GM19351 (cell line): ENCODE measurements around the gene CHRNA3.

ENCODE experiments used
- ATAC-seq: cut with Tn5 transposase; IDR thresholded peaks from one replicate; pipeline ENCODE4 v1.9.1; 2021; ENCODE audit warnings: mild to moderate bottlenecking, moderate library complexity; ENCODE audit not compliant: unreplicated experiment

CHRNA3 gene

DNA sequence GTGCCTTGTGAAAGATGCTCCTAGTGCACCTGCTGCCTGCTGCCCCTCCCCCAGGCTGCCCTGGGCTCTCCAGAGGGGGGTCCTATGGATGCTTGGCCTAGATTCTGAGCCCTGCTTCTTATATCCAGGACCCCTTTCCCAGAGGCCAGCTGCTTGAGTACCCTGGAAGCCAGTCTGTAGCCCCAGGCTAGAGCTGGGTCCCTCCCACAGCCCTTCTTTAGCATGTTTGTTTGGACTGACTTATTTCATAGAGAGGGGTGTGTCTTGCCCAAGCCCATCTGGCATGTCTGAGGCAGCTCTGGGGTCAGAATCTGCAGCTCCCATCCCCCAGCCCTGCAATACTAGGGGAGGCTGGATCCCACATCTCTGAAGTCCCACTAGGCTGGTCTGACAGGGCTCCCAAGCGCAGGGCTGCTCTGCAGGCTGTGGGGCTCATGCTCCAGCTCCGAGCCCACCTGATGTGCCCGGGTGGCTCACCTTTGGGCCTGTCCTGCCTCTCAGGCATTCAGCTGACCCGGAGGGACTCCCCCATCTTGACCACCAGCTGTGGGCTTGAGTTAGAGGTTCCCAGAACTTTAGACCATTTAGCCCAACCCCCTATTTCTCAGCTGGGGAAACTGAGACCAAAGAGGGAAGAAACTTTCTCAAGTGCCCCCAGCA is 17.1 kb upstream of the CHRNA3 start:
- no peak for ATAC-seq

DNA sequence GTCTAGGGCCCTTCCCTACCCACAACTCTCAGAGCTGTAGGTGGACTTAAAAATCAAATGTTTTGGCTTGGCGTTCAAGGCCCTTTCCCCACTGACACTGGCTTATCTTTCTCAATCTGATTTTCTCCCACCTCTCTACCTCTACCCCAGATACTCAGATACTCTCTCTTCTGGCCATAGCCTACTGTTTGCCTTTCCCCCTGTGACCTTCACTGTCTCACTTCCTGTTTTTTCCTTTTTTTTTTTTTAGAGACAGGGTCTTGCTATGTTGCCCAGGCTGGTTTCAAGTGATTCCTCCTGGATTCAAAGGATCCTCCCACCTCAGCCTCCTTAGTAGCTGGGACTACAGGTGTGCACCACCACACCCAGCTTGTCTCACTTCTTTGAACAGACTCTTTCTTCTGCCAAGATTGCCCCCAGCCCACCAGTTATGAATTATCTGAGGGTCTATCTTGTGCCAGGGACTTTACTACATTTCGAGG is 15.6 kb upstream of the CHRNA3 start:
- no peak for ATAC-seq

DNA sequence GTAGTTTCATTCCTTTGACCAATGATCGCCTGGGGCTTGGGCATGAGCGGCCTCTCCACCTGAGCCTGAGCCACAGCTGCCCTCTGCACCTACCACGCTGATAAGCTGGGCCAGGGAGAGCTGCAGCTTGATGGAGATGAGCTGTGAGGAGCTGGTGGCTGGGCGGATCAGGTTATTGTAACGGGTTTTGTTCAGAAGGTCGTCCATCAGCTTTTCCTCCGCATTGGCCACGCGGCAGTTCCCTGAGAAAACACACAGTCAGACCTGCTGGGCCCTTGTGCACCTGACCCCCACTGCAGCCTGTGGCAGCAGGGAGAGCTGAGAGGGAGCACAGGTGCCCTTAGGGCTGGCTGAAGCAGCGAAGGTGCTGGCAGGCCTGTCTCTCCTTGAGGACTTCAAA is 14.6 kb upstream of the CHRNA3 start:
- no peak for ATAC-seq

DNA sequence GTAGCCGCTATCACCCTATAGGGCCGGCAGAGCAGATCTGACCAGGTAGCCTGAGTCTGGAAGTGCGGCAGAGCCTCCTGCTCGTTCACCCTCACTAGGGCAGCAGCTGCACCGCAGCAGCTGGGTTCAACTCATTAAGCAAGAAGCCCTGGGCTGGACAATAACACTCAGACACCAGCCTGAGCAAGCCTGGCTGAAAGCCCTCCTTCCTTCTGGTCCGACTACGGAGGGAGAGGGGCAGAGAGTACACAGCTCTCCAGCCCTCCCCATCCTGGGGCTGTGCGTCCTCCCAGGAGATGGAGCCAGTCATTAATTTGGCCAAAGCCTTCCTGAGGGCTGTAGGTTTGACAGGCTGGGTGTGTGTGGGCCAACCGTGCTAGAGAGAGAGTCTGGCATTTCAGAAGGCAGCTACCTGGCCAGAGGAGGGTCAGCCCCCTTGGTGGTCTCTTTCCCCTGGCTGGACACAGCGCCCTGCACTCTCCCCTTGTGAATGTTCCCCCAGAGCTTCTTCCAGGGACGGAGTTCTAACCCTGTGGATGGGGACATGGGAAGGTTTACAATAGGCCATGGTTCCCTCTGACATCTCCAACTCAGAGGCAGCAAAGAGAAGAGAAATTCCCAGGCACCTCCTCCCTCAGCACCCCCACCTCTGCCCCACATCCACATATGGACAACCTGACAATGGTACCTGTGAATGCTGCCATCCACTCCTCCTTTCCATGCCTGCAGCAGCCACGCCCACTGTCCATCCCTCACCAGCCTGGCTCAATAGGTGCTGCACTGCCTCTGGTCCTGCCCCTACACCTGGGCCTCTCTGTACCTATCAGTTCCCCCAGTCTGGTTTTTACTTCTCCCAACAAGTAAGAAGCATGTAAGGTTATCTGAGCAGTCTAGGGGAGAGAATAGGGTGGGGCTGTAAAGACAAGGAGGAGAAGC is 13.7 kb upstream of the CHRNA3 start:
- ATAC-seq: no peak

DNA sequence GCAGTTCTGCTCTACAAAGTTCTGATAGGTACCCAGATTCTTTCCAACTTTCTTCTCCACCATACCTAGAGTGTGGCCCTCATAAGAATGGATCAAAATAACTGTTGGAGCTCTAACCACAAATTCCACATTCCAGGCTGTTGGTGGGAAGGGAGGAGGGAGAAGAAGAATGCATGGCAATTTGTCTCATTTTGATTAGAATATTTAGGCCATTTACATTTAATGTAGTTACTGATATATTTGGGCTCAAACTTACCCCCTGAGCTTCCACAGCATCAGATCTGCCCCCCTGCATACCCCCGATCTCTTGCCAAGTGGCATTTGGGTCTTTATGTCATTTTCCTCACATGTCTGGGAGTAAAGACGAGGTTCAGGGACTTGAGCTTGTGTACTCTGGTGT is 12.6 kb upstream of the CHRNA3 start:
- ATAC-seq: no peak

DNA sequence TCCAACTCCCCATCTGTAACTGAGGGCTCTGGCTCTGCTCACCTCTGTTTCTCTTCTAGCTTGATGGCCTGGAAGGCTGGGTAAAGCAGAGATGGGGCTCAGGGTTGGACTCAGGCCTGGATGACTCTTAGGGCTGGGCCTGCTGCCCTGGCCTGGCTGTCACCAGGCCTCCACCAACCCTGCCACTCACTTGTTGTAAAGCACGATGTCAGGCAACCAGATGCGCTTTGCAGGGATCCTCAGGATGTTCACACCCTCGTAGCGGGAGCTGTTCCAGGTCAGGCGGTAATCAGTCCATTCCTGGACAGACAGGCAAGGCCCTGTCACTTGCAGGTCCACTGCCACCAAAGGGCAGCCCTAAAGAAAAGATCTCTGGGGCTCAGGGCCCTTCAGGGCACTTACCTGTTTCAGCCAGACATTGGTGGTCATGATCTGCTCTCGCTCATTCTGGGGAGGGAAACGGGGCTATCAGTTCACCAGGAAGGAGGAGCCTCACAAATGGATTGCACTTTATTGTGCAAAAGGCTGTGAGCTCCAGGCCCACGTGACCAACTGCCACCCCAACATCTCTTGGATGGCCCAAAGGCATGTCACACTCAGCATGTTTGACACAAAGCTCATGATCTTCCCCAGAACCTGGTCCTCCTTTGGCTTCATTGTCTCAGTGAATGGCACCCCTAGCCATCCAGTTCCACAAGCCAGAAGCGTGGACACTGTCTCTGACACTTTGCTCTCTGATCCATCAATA is 10.3 kb upstream of the CHRNA3 start:
- no peak for ATAC-seq

DNA sequence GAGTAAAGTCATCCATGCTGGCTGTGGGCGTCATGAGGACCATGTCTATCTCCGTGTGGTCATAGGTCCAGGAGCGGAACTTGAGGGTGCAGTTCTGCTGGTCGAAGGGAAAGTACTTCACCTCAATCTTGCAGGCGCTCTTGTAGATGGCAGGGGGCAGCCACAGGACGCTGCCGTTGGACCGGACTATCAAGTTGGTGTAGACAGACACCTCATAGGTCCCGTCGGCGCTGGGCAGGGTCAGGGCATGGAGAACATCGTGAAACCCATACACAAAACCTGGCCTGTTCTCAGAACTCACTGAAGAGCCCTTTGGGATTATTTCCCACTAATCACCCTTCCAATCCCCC is 8.9 kb upstream of the CHRNA3 start:
- no peak for ATAC-seq

DNA sequence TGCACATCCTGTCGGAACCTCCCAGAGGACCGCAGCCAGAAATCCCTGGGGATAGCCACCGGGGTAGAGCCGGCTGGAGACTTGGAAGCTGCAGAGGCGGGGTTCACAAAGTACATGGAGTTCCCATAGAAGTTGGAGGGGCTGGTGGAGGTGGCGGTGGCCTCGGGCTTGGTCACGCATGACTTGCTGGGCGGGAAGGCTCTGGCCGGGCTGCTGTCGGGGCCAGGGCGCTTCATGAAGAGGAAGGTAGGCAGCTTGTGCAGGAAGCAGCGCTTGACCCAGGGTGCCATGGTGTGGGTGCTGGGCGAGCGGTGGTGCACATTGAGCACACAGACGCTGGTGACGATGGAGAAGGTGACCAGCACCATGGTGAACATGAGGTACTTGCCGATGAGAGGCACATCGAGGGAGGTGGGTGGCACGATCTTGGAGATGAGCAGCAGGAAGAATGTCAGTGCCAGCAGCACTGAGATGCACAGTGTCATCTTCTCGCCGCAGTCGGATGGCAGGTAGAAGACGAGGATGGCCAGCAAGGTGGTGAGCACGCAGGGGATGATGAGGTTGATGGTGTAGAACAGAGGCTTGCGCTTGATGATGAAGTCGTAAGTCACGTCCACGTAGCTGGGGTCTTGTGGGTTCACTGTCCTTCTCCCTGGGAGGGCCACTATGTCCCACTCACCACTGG is 8.4 kb upstream of the CHRNA3 start:
- ATAC-seq: no peak

DNA sequence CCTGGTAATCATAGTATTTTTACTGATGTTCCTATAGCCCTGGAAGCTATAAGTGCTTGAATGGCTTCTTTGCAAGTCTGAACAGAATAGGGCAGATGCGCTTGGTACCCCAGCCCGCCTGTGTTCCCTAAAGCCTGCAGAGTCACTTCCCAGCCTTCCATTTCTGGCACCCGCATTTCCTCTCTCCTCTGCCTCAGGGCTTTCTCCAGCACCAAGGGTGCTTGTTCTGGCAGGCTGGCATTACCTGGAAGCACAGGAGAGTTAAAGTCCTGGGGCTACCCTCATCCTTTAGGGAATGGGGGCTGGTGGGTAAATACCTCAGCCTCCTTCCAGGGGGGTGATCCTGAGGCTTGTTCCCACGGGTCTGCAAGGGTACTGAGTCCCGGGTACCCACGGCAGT is 7.4 kb upstream of the CHRNA3 start:
- no peak for ATAC-seq

DNA sequence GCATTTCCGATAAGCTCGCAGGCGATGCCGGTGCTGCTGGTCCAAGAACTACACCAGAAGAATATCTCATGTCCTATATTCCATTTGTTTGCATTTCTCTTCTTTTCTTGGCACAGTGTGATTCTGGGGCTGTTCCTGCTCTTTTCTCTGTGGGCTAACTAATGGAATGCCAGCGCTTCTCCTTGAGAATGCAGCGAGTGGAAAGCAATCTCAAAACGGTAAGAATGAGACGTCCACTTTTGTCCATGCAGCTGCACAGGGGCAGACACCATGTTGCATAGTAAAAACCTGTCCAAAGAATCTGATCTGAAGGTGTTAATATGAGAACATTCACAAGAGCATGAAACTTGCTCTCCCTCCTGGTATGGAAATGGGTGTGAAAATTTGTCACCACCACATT is 6.6 kb upstream of the CHRNA3 start:
- no peak for ATAC-seq

DNA sequence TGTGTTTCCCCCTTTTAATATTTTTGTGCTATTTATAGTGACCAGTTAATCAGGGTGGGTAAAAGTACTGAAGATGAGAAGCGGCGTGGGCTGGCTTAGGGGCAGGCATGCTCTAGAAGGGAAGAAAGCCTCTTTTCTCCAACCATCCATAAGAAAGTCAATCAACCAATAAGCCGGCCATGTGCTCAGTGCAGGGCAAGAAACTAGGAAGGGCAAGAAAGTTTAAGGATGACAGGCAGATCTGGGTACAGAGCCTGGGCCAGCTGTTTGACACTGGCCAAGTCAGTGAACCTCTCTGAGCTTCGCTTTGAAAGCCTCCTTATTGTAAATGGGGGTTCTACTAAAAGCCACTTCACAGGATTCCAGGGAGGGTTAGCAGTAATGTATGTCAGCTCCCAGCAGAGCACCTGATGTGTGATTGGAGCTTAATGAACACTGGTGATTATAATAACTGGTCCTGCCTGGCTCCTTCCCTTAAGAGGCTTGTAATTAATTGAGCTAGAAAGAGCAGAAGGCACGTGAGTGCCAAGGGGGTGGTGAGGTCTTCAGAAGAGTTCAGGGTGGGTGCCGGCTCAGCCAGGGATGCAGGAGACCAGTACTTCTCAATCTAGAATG is 5.7 kb upstream of the CHRNA3 start:
- no peak for ATAC-seq

DNA sequence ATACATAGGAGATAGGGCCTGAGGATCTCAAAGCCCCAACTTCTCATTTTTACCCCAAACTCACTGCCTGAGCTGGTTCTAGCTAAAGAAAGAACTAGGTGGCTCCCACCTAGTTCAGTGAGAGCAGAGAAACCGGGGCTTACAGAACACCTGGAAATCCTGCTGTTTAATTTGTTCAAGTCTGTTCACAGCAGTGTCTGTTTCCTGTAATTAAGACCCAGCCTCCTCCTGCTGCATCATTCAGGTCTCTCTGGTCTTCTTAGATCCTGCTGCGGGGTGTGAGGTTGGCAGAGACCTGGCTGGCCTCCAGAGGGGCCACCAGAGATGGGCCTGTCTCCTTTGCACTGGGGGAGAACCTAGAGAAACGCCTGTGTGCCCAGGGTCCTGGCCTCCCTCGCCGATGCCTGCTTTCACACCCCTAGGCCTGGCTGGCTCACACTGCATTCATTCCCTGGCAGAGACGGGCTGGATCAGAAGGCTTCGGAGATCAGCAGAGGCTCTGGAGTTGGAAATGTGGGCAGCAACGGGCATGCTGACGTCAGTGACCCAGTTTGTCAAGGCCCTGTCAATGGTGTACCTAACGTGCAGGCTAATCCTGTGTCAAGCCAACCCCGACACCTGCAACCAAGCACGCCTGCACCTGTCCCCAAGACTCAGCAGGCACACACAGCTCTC is 4.9 kb upstream of the CHRNA3 start:
- ATAC-seq: no peak

DNA sequence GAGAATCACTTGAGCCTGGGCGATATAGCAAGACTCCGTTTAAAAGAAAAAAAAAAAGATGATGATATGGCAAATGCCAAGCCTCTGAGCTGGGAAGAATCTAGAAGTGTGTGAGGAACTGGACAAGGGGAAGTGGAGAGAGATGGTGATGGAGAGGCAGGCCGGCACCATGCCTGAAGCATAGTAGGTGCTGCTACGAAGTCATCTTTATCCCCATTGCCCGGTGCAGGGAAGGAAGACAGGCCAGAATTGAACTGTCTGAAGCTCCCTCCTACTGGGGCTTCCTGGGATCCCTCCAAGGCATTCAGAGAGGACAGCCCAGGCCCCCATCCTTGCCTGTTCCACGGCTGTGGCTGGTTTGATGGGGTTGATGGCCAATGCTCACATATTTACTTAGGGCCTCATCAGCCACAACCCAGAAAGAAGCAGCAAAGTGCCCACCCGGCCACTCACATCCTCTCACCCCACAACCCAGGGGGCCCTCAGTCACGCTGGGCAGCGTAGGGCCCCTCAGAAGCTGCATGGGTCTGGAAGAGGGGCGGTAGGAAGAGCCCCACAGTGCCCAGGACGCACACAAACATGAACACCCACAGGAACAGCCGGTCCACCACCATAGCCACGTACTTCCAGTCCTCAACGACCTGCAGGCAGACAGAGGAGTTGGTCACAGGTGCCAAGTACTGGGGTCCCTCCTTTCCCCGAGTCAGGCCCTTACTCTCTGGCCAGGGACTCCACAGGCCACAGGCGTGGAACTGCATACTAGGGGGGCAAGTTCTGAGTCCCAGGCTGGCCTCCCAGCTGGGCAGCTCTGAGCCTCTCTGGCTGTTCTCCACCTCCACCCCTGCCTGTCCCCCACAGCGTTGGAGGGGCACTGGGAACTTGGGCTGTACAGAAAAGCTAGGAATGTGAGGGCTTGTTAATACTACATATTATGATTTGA is 4.1 kb upstream of the CHRNA3 start:
- no peak for ATAC-seq

DNA sequence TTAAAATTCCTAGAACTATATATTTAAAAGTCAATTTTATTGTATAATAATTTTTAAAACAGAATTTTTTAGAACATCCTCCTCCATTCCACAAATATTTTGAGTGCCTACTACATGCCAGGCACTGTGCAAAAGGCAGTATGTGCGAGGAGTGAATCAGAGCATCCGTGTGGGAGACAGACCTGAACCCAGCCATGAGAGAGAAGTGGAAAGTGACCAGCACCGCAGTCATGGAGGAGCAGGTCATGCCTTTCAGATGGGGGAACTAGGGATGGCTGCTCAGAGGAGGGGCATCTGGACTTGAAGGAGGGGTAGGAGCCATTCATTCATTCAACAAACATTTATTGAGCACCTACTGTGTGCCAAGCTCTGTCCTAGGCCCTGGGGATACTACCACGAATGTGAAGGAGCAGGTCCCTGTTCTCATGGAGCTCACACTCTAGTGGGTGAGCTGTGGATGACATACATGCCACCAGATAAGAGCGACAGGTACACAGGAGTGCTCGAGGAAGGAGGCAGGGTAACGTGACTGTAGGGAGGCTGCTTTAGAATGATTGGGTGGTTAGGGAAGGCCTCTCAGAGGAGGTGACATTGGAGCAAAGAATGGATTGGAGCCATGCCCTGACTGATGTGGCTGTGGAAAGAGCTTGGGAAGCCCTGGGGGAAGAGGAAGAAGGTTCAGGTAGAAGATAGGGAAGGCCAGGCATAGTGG is 3.1 kb upstream of the CHRNA3 start:
- no peak for ATAC-seq

DNA sequence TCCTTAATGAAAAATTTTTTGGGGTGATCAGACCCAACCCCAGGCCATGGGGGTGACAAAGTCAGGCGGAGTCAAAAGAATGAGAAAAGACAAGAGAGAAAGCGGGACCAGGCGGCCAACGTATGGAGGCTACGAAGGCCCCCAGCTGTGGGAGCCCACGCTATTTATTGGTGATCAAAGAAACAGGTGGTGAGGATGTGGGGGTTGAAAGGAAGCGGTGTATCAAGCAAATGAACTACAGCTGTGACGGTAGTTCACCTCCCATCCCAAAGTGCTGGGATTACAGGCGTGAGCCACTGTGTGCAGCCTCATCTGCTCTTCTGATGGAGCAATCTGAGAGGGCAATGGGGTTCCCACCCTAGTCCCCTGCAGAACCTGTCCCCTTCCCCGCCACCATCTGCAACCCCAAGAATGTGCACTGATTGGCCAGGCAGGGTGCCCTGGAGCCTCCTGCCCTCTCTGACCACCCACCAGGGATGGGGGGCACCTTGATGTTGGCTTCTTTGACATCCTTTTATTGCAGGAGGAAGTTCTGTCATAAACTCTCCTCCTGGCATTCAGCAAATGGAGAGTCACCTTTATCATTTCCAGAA is 1.1 kb upstream of the CHRNA3 start:
- no peak for ATAC-seq

DNA sequence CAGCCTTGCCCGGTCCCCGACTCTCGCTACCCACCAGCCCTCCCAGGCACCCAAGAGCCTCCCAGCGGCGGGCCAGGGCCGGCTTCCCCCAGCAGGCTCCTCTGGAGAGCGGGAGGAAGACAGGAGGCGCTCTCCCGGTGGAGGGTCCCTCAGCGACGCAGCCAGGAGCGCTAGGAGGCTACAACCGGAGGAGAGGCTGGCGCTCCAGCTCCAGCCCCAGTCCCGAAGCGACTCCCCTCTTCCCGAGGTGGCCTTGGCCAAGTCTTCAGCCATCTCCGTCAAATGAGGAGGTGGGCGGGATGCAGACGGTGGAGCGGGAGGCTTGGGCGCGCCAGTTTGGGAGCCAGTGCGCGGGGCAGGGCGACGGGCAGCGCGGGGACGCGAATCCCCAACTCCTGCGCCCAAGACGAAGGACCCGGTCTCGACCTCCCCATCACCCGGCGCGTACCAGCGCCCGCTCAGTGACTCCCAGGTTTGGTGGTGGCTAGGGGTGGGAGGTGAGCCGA is 722 bp downstream of the CHRNA3 start:
- ATAC-seq: no peak

DNA sequence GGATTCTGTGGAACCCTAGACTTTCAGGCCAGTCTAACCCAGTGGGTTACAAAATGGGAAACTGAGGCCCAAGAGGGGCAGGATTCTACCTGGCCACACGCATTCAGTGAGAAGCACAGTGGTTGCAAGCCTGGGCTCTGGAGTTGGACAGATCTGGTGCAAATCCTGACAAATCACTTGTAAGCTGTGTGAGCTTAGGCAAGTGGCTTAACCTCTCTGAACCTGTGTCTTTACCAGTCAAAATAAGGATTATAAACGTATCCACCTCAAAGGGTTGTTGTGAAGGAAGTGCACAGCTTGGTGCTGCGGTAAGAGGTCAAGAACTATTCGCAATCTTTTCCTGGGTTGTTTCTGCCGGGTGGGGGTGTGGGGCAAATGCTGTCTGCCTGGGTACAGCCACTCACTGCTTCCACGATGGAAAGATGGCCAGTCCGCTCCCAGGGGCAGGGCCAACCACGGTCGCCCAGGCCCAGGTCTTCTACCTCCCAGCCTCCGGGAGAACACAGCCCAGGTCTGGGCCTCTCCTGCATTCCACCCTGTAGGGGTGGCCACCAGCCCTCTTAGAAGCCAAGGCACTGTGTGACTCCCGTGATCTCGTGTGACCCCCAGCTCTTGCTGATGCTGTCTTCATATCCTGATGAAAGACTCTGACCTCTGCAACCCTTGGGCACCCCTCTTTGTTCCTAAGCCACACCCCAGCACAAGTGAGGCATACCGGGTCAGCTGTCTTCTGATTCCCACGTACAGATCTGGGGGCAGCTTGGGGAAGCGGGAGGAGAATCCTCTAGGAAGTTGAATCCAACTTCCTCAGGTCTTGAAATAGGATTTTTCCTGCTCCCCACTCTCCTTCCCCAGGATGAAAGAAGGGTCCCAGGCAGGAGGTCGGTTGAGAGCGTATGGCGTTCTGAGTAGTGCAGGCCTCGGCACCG is 1.5 kb downstream of the CHRNA3 start:
- no peak for ATAC-seq
